Activated naive CD8-positive, alpha-beta T cell treated with anti-CD3 and anti-CD28 coated beads, Interleukin-2, amount 50 U/mL, for 24 hours (primary cell): ENCODE data around the gene USP11.
"Not testable (repeated sequence)": the region's sequence is repeated elsewhere in the genome, so short reads cannot be mapped to it uniquely, and the experiment has no call there.

Source experiments
- ATAC-seq: fragments of 150-1000 bp; cut with Tn5 transposase; one replicate; pipeline ENCODE4 v1.10.0; 2021
- DNase-seq: peaks from one replicate; pipeline ENCODE4 v3.0.0; 2021
- H3K27ac Mint-ChIP-seq: one replicate; pipeline ENCODE4 v1.8.0; 2021; ENCODE audit warnings: mild to moderate bottlenecking, mixed read lengths
- H3K27me3 Mint-ChIP-seq: one replicate; pipeline ENCODE4 v1.8.0; 2021; ENCODE audit warnings: mixed read lengths
- H3K36me3 Mint-ChIP-seq: one replicate; pipeline ENCODE4 v1.8.0; 2021; ENCODE audit warnings: low read depth, mixed read lengths
- H3K4me1 Mint-ChIP-seq: one replicate; pipeline ENCODE4 v1.8.0; 2021; ENCODE audit warnings: mixed read lengths
- H3K4me3 Mint-ChIP-seq: one replicate; pipeline ENCODE4 v1.8.0; 2021; ENCODE audit warnings: mild to moderate bottlenecking, moderate library complexity, mixed read lengths
- H3K9me3 Mint-ChIP-seq: one replicate; pipeline ENCODE4 v1.8.0; 2021; ENCODE audit warnings: mixed read lengths

The USP11 gene

GRCh38 chrX:47278691-47279090 is 45.9 kb downstream of the USP11 start:
- Mint-ChIP-seq H3K4me1 (peaks cover 6% of the 10 kb centered on the region), H3K4me3 (no peak overlapping the region), H3K27ac (no peak overlapping the region), H3K36me3 (no peaks in the 10 kb centered on the region), H3K27me3 (no peaks in the 10 kb centered on the region), H3K9me3 (no peaks in the 10 kb centered on the region)
- DNase-seq (no peak), ATAC-seq (no peak)

GRCh38 chrX:47283015-47283771 is 50.4 kb downstream of the USP11 start:
- Mint-ChIP-seq H3K27ac (no peak overlapping the region), H3K27me3 (no peaks in the 10 kb centered on the region), H3K9me3 (no peaks in the 10 kb centered on the region), H3K4me1 (peaks cover 9% of the 10 kb centered on the region), H3K4me3 (no peak overlapping the region), H3K36me3 (no peaks in the 10 kb centered on the region)
- ATAC-seq (no peak), DNase-seq (no peak)

GRCh38 chrX:47284616-47285015 is 51.8 kb downstream of the USP11 start:
- not testable (repeated sequence) for H3K9me3 Mint-ChIP-seq, ATAC-seq, H3K4me1 Mint-ChIP-seq, H3K27ac Mint-ChIP-seq, H3K4me3 Mint-ChIP-seq, H3K27me3 Mint-ChIP-seq, DNase-seq, H3K36me3 Mint-ChIP-seq

- DNase-seq (no peak), ATAC-seq (no peak)
- Mint-ChIP-seq H3K4me3 (no peak overlapping the region), H3K36me3 (no peaks in the 10 kb centered on the region), H3K4me1 (peaks cover 9% of the 10 kb centered on the region), H3K9me3 (no peaks in the 10 kb centered on the region), H3K27ac (no peak overlapping the region), H3K27me3 (no peaks in the 10 kb centered on the region)
Measured at GRCh38 chrX:47285836-47286320, 53.1 kb downstream of the USP11 start.

GRCh38 chrX:47293106-47293505 is 60.3 kb downstream of the USP11 start:
- H3K27ac Mint-ChIP-seq, result no peak overlapping the region
- H3K4me3 Mint-ChIP-seq, result no peak overlapping the region
- no peaks in the 10 kb centered on the region for H3K4me1 Mint-ChIP-seq
- no peak for ATAC-seq
- H3K9me3 Mint-ChIP-seq, result no peaks in the 10 kb centered on the region
- no peaks in the 10 kb centered on the region for H3K27me3 Mint-ChIP-seq
- no peaks in the 10 kb centered on the region for H3K36me3 Mint-ChIP-seq
- no peak for DNase-seq

- Mint-ChIP-seq H3K27me3 (no peaks in the 10 kb centered on the region), H3K9me3 (no peaks in the 10 kb centered on the region), H3K36me3 (no peaks in the 10 kb centered on the region), H3K4me1 (no peaks in the 10 kb centered on the region), H3K4me3 (no peak overlapping the region), H3K27ac (no peak overlapping the region)
- no peak for DNase-seq
- no peak for ATAC-seq
Measured at GRCh38 chrX:47296766-47297365, 64.1 kb downstream of the USP11 start.

GRCh38 chrX:47297874-47298273 is 65.1 kb downstream of the USP11 start:
- no peak for ATAC-seq
- Mint-ChIP-seq H3K9me3 (no peaks in the 10 kb centered on the region), H3K36me3 (no peaks in the 10 kb centered on the region), H3K4me3 (no peak overlapping the region), H3K27ac (no peak overlapping the region), H3K4me1 (peaks cover 5% of the 10 kb centered on the region), H3K27me3 (no peaks in the 10 kb centered on the region)
- DNase-seq, result no peak
